Measurements from ENCODE around the gene DHRS2. TPM values are rescaled to one million over a fixed set of nuclear protein-coding genes. Genes with fewer than 3 reads are reported as not detected.

The DHRS2 gene
- total RNA-seq, 1 donor from 2014 or later, result not detected

- no peak for DNase-seq (ENCODE audit: low spot score)
- no peak overlapping the region for H3K4me3 Mint-ChIP-seq (ENCODE audit: unreplicated experiment)
- H3K27ac Mint-ChIP-seq (ENCODE audit: unreplicated experiment), result no peak overlapping the region
- peaks cover 3% of the 10 kb centered on the region for H3K4me1 Mint-ChIP-seq (ENCODE audit: unreplicated experiment)
- H3K9me3 Mint-ChIP-seq (ENCODE audit: unreplicated experiment), result no peaks in the 10 kb centered on the region
- H3K27me3 Mint-ChIP-seq (ENCODE audit: unreplicated experiment), result peaks cover 2% of the 10 kb centered on the region
- TF ChIP-seq, protein P1, sequence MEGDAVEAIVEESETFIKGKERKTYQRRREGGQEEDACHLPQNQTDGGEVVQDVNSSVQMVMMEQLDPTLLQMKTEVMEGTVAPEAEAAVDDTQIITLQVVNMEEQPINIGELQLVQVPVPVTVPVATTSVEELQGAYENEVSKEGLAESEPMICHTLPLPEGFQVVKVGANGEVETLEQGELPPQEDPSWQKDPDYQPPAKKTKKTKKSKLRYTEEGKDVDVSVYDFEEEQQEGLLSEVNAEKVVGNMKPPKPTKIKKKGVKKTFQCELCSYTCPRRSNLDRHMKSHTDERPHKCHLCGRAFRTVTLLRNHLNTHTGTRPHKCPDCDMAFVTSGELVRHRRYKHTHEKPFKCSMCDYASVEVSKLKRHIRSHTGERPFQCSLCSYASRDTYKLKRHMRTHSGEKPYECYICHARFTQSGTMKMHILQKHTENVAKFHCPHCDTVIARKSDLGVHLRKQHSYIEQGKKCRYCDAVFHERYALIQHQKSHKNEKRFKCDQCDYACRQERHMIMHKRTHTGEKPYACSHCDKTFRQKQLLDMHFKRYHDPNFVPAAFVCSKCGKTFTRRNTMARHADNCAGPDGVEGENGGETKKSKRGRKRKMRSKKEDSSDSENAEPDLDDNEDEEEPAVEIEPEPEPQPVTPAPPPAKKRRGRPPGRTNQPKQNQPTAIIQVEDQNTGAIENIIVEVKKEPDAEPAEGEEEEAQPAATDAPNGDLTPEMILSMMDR (IDR thresholded peaks at IDR 0.05; ENCODE audit: unreplicated experiment), result no peak
- H3K36me3 Mint-ChIP-seq (ENCODE audit: low read depth, unreplicated experiment), result no peaks in the 10 kb centered on the region
Observed at GRCh38 chr14:23639048-23639890, 3.1 kb downstream of the DHRS2 start.

DNA sequence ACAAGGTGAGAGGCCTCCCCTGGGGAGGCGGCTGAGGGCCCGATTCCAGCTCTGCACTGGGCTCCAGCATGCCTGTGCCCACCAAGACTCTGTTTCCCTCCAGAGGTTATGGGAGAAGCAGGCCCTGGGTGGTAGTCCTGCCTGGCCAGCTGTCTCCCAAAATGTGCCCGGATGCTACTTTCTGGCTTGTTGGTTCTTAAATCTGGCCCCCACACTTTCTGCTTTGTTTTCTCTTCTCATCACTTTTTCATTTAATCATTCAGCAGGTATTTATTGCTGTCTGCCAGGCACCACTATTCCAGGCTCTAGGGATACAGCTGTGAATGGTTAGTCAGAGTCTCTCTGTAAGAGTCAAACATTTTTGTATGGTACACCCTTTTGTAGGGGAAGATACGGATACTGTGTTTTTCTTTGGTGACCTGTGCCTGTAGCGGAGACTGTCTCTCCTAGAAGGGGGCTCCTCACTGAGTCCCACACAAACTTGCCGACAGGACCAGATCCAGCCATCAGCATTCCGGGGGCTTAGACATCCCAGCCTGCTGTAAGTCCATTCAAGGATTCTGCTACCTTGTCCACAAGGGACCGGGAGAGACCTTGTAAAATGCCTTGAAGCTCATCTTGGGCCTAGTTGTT is 3.8 kb downstream of the DHRS2 start:
- DNase-seq (ENCODE audit: low spot score), result no peak
- Mint-ChIP-seq H3K36me3 (ENCODE audit: low read depth, unreplicated experiment) (no peaks in the 10 kb centered on the region), H3K4me3 (ENCODE audit: unreplicated experiment) (no peak overlapping the region), H3K9me3 (ENCODE audit: unreplicated experiment) (no peaks in the 10 kb centered on the region), H3K4me1 (ENCODE audit: unreplicated experiment) (no peaks in the 10 kb centered on the region), H3K27me3 (ENCODE audit: unreplicated experiment) (peaks cover 2% of the 10 kb centered on the region), H3K27ac (ENCODE audit: unreplicated experiment) (no peak overlapping the region)
- TF ChIP-seq, protein P1 (IDR thresholded peaks at IDR 0.05; ENCODE audit: unreplicated experiment), result no peak

- Mint-ChIP-seq H3K9me3 (ENCODE audit: unreplicated experiment) (no peaks in the 10 kb centered on the region), H3K27ac (ENCODE audit: unreplicated experiment) (no peak overlapping the region), H3K4me1 (ENCODE audit: unreplicated experiment) (no peaks in the 10 kb centered on the region), H3K4me3 (ENCODE audit: unreplicated experiment) (no peak overlapping the region), H3K27me3 (ENCODE audit: unreplicated experiment) (peaks cover 2% of the 10 kb centered on the region), H3K36me3 (ENCODE audit: low read depth, unreplicated experiment) (no peaks in the 10 kb centered on the region)
- DNase-seq (ENCODE audit: low spot score), result no peak
- TF ChIP-seq, protein P1 (IDR thresholded peaks at IDR 0.05; ENCODE audit: unreplicated experiment), result no peak
Observed at GRCh38 chr14:23640524-23641141, 4.5 kb downstream of the DHRS2 start.

DNA sequence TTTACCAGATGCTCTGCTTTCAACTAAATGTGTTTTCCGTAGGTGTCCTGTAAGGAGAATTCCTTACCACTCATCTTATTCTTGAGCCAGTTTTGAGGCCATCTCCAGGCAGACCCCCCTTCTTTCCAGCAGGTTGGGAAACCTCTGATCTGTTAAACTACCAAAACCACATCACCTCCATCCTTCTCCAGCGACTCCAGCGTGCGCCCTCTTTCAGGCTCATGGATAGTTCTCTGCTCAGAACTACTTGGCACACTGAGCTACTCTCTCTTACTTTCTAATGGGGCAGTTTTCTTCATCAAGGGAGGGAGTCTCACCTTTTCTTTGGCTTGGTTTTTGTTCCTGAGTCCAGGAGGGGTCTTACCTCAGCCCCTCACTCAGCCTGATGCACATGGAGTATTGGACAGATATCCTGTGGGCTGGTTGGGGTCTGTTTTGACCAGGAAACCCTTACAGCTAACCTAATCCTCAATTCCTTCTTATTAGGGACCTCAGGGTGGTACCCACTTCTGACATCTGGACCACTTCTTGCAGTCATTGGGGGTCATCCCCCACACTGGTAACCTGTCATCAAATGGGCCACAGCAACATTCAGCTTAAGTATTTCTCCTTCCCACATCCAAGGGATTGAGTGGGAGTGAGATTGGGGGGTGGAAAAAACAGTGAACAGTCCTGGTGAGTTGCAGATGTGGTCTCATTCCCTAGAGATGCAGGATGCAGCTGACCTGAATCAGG is 5.2 kb downstream of the DHRS2 start:
- no peaks in the 10 kb centered on the region for H3K4me1 Mint-ChIP-seq (ENCODE audit: unreplicated experiment)
- H3K4me3 Mint-ChIP-seq (ENCODE audit: unreplicated experiment), result no peak overlapping the region
- DNase-seq (ENCODE audit: low spot score), result no peak
- no peaks in the 10 kb centered on the region for H3K9me3 Mint-ChIP-seq (ENCODE audit: unreplicated experiment)
- peaks cover 4% of the 10 kb centered on the region for H3K27me3 Mint-ChIP-seq (ENCODE audit: unreplicated experiment)
- no peak overlapping the region for H3K27ac Mint-ChIP-seq (ENCODE audit: unreplicated experiment)
- TF ChIP-seq, protein P1 (IDR thresholded peaks at IDR 0.05; ENCODE audit: unreplicated experiment), result no peak
- no peaks in the 10 kb centered on the region for H3K36me3 Mint-ChIP-seq (ENCODE audit: low read depth, unreplicated experiment)

All from endothelial cell (in vitro differentiated cells).